ENCODE data around the gene CRYBG1.

The CRYBG1 gene

DNA sequence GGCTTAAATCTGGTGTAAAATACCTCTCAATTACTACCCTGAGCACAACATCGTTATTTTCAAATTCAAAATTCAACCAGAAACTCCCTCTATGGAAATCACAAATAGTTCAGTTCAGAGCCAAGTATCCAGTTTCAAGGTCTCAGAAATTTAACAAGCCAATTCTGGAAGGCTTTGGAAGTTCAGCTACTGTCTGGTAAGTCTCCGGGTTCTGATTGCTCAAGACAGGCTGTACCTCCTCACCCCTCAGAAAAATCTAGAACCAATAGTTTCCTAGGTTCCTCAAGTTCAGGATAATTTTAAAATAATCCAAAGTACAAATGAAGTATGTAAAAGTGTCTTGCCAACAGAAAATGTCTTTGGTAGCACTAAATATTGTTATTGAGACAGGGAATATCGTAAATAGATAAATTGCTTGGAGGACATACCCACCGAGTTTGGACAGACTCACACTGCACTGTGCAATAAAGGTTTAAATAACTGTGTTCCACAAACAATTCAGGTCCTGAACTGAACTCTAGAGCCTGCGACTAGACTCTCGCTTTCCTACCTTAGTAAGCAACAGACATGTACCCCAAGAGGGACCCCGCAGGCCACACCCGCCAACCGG, 35.7 kb upstream of the CRYBG1 start:
- DNase-seq: peak in 1 of 3 donors; percentile 23
- Histone ChIP-seq H3K27ac (ENCODE audit: insufficient read depth in 1 of 2, low read depth in 1 of 2, low read length in 2 of 2, poor library complexity in 1 of 2, severe bottlenecking in 2 of 2) (peak overlapping the region; percentile 85 to 94), H3K4me1 (ENCODE audit: control extremely low read depth in 1 of 4, control insufficient read depth in 4 of 4, insufficient read depth in 4 of 4, low read length in 3 of 4) (peaks cover 8 to 17% (median 13%) of the 10 kb centered on the region in 4 experiments), H3K36me3 (ENCODE audit: control insufficient read depth in 4 of 4, insufficient read depth in 4 of 4, low read length in 3 of 4) (no peaks in the 10 kb centered on the region), H3K27me3 (replicated peaks in 2 of 5; ENCODE audit: control insufficient read depth in 4 of 5, insufficient read depth in 5 of 5, low read length in 4 of 5) (peaks cover 0 to 9% (median 2%) of the 10 kb centered on the region in 5 experiments), H3K9me3 (ENCODE audit: control extremely low read depth in 1 of 5, control insufficient read depth in 4 of 5, insufficient read depth in 2 of 5, low read depth in 1 of 5, low read length in 4 of 5) (no peaks in the 10 kb centered on the region), H3K4me3 (ENCODE audit: control insufficient read depth in 1 of 7, extremely low read depth in 1 of 7, insufficient read depth in 4 of 7, low read depth in 2 of 7, low read length in 6 of 7) (peak overlapping the region; percentile 90 to 100 (median 95))
- ChIA-PET CTCF (interaction anchor here (0.5 to 1.0 kb wide), 3 partner anchors 11 to 1873 kb away, joined by 3 to 4 read pairs (median 3); no protein-coding TSS in a partner anchor), POLR2A (interaction anchor here (0.6 kb wide), 1 partner anchor 15 kb away, joined by 3 read pairs; no protein-coding TSS in a partner anchor)
- WGBS (ENCODE audit: insufficient coverage): 17% methylated on average over 6 of the region's 9 CpGs

DNA sequence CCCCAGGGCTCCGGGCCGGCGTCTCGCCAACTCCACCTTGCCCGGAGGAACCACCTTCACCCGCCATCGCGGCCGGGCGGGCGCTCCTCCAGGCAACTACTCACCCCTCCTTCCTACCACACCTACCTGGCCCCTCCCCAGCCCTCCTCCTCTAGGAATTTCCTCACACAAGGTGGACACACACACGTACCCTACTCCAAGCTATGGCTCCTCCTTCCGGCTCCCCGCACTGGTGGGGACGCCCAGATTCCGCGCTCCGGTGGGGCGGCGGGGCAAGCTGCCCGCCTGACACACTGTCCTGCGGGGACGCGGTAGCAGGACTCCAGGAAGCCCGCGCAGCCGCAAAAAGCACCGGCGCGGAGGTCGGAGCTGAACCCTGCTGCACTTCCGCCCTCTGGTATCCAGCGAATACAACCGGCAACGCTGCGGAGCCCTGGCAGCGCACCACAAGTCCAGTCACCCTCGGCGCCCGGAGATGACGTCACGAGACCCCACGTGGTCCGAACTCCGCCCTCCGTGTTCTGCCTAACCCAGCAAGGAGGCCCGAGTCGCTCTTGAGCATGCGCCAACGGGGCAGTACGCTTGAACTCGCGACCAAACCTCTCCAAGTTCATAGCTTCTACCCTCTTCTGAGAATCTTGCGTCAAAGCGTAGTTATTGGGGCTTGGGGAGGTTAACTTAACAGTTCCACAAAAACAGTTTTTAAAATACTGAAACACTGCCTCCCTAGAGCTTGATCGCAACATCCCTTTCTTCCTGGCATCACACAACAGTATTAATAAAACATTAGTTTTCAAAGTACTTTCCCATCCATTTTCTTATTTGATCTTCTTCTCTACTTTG, 35.0 kb upstream of the CRYBG1 start, which contains the start of gene ATG5:
TSS of gene ATG5 (minus strand) at position 425 of the 843 bp plus-strand sequence. CDS start 9,552 bp downstream, outside the sequence.
- DNase-seq: peak; percentile 99 to 100 (median 99)
- no peaks in the 10 kb centered on the region for H3K36me3 ChIP-seq (ENCODE audit: control insufficient read depth in 4 of 4, insufficient read depth in 4 of 4, low read length in 3 of 4)
- H3K9me3 ChIP-seq (ENCODE audit: control extremely low read depth in 1 of 5, control insufficient read depth in 4 of 5, insufficient read depth in 2 of 5, low read depth in 1 of 5, low read length in 4 of 5): no peaks in the 10 kb centered on the region
- ChIA-PET POLR2A (interaction anchor here (0.6 kb wide), 1 partner anchor 15 kb away, joined by 3 read pairs; no protein-coding TSS in a partner anchor), CTCF (interaction anchor here (0.5 to 1.0 kb wide), 4 partner anchors 10 to 1872 kb away, joined by 3 to 4 read pairs (median 3); no protein-coding TSS in a partner anchor)
- H3K4me3 ChIP-seq (ENCODE audit: control insufficient read depth in 1 of 7, extremely low read depth in 1 of 7, insufficient read depth in 4 of 7, low read depth in 2 of 7, low read length in 6 of 7): peak within 1 kb of the TSS; percentile 90 to 100 (median 95)
- H3K27ac ChIP-seq (ENCODE audit: insufficient read depth in 1 of 2, low read depth in 1 of 2, low read length in 2 of 2, poor library complexity in 1 of 2, severe bottlenecking in 2 of 2): peak within 1 kb of the TSS; percentile 85 to 94
- WGBS (ENCODE audit: insufficient coverage): under 1% methylated on average over 52 of the region's 56 CpGs
- H3K27me3 ChIP-seq (replicated peaks in 2 of 5; ENCODE audit: control insufficient read depth in 4 of 5, insufficient read depth in 5 of 5, low read length in 4 of 5): peaks cover 0 to 15% (median 2%) of the 10 kb centered on the region in 5 experiments
- peaks cover 8 to 17% (median 13%) of the 10 kb centered on the region in 4 experiments for H3K4me1 ChIP-seq (ENCODE audit: control extremely low read depth in 1 of 4, control insufficient read depth in 4 of 4, insufficient read depth in 4 of 4, low read length in 3 of 4)

DNA sequence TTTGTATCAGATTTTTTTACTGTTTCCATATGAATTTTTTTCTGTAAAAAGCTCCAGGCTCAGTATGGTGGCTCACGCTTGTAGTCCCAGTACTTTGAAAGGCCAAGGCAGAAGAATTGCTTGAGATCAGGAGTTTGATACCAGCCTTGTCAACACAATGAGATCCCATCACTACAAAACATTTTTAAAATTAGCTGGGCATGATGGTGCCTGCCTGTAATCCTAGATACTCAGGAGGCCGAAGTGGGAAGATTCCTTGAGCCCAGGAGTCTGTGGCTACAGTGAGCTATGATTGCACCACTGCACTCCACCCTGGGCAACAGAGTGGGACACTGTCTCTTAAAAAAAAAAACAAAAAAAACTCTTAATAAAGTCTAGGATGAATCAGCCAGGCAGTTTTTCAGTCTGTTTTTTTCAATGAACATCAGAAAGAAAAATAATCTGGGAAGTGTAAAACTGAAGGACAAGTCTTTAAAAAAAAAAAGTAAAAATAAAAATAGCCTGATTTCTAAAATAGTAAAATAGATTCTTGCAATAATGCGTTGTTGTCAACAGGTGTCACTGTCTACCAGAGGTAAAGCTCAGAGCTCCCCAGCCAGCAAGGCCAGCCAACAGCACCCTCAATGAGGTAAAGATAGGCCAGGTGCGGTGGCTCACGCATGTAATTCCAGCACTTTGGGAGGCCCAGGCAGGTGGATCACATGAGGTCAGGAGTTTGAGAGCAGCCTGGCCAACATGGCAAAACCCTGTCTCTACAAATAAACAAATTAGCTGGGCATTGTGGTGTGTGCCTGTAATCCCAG, 25.7 kb upstream of the CRYBG1 start:
- H3K4me1 ChIP-seq (ENCODE audit: control extremely low read depth in 1 of 4, control insufficient read depth in 4 of 4, insufficient read depth in 4 of 4, low read length in 3 of 4): peaks cover 0 to 4% (median 0%) of the 10 kb centered on the region in 4 experiments
- H3K36me3 ChIP-seq (ENCODE audit: control insufficient read depth in 4 of 4, insufficient read depth in 4 of 4, low read length in 3 of 4): no peaks in the 10 kb centered on the region
- no peak overlapping the region for H3K27ac ChIP-seq (ENCODE audit: insufficient read depth in 1 of 2, low read depth in 1 of 2, low read length in 2 of 2, poor library complexity in 1 of 2, severe bottlenecking in 2 of 2)
- H3K27me3 ChIP-seq (replicated peaks in 2 of 5; ENCODE audit: control insufficient read depth in 4 of 5, insufficient read depth in 5 of 5, low read length in 4 of 5): peaks cover 0 to 7% (median 4%) of the 10 kb centered on the region in 5 experiments
- WGBS (ENCODE audit: insufficient coverage): 55% methylated on average over 5 of the region's 5 CpGs
- H3K4me3 ChIP-seq (ENCODE audit: control insufficient read depth in 1 of 7, extremely low read depth in 1 of 7, insufficient read depth in 4 of 7, low read depth in 2 of 7, low read length in 6 of 7): no peak overlapping the region
- POLR2A ChIA-PET: interaction anchor here (0.6 to 0.9 kb wide), 2 partner anchors 21 to 109 kb away, joined by 3 to 4 read pairs; no protein-coding TSS in a partner anchor
- peaks cover 0 to 3% (median 0%) of the 10 kb centered on the region in 5 experiments for H3K9me3 ChIP-seq (ENCODE audit: control extremely low read depth in 1 of 5, control insufficient read depth in 4 of 5, insufficient read depth in 2 of 5, low read depth in 1 of 5, low read length in 4 of 5)
- CTCF ChIA-PET: interaction anchor here (0.7 to 3.1 kb wide), 11 partner anchors 9 to 663 kb away, joined by 3 to 15 read pairs (median 3); partner anchors contain the start of gene ATG5
- DNase-seq: peak; percentile 66 to 81 (median 78)

- 3% methylated on average over 3 of the region's 9 CpGs for WGBS (ENCODE audit: insufficient coverage)
- H3K4me1 ChIP-seq (ENCODE audit: control extremely low read depth in 1 of 4, control insufficient read depth in 4 of 4, insufficient read depth in 4 of 4, low read length in 3 of 4): peaks cover 0 to 4% (median 0%) of the 10 kb centered on the region in 4 experiments
Measured at GRCh38 chr6:106339334-106340029, 21.0 kb upstream of the CRYBG1 start.

GRCh38 chr6:106347219-106347618, 13.3 kb upstream of the CRYBG1 start:
- Histone ChIP-seq H3K36me3 (ENCODE audit: control insufficient read depth in 4 of 4, insufficient read depth in 4 of 4, low read length in 3 of 4) (no peaks in the 10 kb centered on the region), H3K27me3 (replicated peaks in 2 of 5; ENCODE audit: control insufficient read depth in 4 of 5, insufficient read depth in 5 of 5, low read length in 4 of 5) (no peaks in the 10 kb centered on the region), H3K4me3 (ENCODE audit: control insufficient read depth in 1 of 7, extremely low read depth in 1 of 7, insufficient read depth in 4 of 7, low read depth in 2 of 7, low read length in 6 of 7) (no peak overlapping the region), H3K9me3 (ENCODE audit: control extremely low read depth in 1 of 5, control insufficient read depth in 4 of 5, insufficient read depth in 2 of 5, low read depth in 1 of 5, low read length in 4 of 5) (no peaks in the 10 kb centered on the region), H3K4me1 (ENCODE audit: control extremely low read depth in 1 of 4, control insufficient read depth in 4 of 4, insufficient read depth in 4 of 4, low read length in 3 of 4) (no peaks in the 10 kb centered on the region), H3K27ac (ENCODE audit: insufficient read depth in 1 of 2, low read depth in 1 of 2, low read length in 2 of 2, poor library complexity in 1 of 2, severe bottlenecking in 2 of 2) (no peak overlapping the region)
- no CpG with 5 or more reads among the region's 1 CpG for WGBS (ENCODE audit: insufficient coverage)
- POLR2A ChIA-PET: no interaction called here
- no peak for DNase-seq
- CTCF ChIA-PET: interaction anchor here (0.6 to 2.3 kb wide), 5 partner anchors 8 to 657 kb away, joined by 3 to 12 read pairs (median 3); partner anchors contain the start of gene CRYBG1

More at GRCh38 chr6:106339334-106340029, 21.0 kb upstream of the CRYBG1 start:
- ChIA-PET POLR2A (no interaction called here), CTCF (interaction anchor here (0.7 to 2.0 kb wide), 22 partner anchors 9 to 658 kb away, joined by 3 to 9 read pairs (median 4); partner anchors contain the start of gene ATG5)
- Histone ChIP-seq H3K4me3 (ENCODE audit: control insufficient read depth in 1 of 7, extremely low read depth in 1 of 7, insufficient read depth in 4 of 7, low read depth in 2 of 7, low read length in 6 of 7) (peak overlapping the region in 1 of 7 experiments; percentile 45), H3K9me3 (ENCODE audit: control extremely low read depth in 1 of 5, control insufficient read depth in 4 of 5, insufficient read depth in 2 of 5, low read depth in 1 of 5, low read length in 4 of 5) (no peaks in the 10 kb centered on the region), H3K36me3 (ENCODE audit: control insufficient read depth in 4 of 4, insufficient read depth in 4 of 4, low read length in 3 of 4) (no peaks in the 10 kb centered on the region), H3K27ac (ENCODE audit: insufficient read depth in 1 of 2, low read depth in 1 of 2, low read length in 2 of 2, poor library complexity in 1 of 2, severe bottlenecking in 2 of 2) (no peak overlapping the region), H3K27me3 (replicated peaks in 2 of 5; ENCODE audit: control insufficient read depth in 4 of 5, insufficient read depth in 5 of 5, low read length in 4 of 5) (peaks cover 0 to 2% (median 0%) of the 10 kb centered on the region in 5 experiments)
- peak; percentile 56 to 79 (median 77) for DNase-seq

DNA sequence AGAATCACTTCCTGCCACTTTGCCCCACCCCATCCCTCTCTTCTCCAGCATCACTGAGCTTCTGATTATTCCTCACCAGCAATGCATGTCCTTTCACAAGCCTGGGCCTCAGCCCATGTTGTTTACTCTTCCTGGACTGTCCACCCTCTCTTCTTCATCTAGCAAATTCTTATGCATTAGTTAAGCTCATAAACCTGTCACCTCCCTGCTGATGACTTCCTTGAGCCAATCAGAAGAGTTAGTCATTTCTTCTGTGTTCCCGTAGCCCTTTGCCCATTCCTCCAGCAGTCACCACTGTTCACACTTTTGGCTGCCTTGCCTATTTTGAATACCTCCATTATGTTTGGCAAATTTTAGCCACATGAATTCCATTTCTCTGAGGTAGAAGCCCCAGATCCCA, 4.1 kb upstream of the CRYBG1 start:
- CTCF ChIA-PET: interaction anchor here (0.7 to 1.4 kb wide), 5 partner anchors 9 to 210 kb away, joined by 3 to 5 read pairs (median 3); no protein-coding TSS in a partner anchor
- H3K36me3 ChIP-seq (ENCODE audit: control insufficient read depth in 4 of 4, insufficient read depth in 4 of 4, low read length in 3 of 4): no peaks in the 10 kb centered on the region
- peaks cover 0 to 14% (median 13%) of the 10 kb centered on the region in 4 experiments for H3K4me1 ChIP-seq (ENCODE audit: control extremely low read depth in 1 of 4, control insufficient read depth in 4 of 4, insufficient read depth in 4 of 4, low read length in 3 of 4)
- 92% methylated on average over 1 of the region's 1 CpG for WGBS (ENCODE audit: insufficient coverage)
- H3K9me3 ChIP-seq (ENCODE audit: control extremely low read depth in 1 of 5, control insufficient read depth in 4 of 5, insufficient read depth in 2 of 5, low read depth in 1 of 5, low read length in 4 of 5): peaks cover 0 to 4% (median 2%) of the 10 kb centered on the region in 5 experiments
- peaks cover 6 to 42% (median 19%) of the 10 kb centered on the region in 5 experiments for H3K27me3 ChIP-seq (replicated peaks in 2 of 5; ENCODE audit: control insufficient read depth in 4 of 5, insufficient read depth in 5 of 5, low read length in 4 of 5)
- no peak for DNase-seq
- POLR2A ChIA-PET: interaction anchor here (0.6 kb wide), 1 partner anchor 21 kb away, joined by 3 read pairs; no protein-coding TSS in a partner anchor
- H3K4me3 ChIP-seq (ENCODE audit: control insufficient read depth in 1 of 7, extremely low read depth in 1 of 7, insufficient read depth in 4 of 7, low read depth in 2 of 7, low read length in 6 of 7): no peak overlapping the region
- H3K27ac ChIP-seq (ENCODE audit: insufficient read depth in 1 of 2, low read depth in 1 of 2, low read length in 2 of 2, poor library complexity in 1 of 2, severe bottlenecking in 2 of 2): no peak overlapping the region
